ENCODE data around the gene SIX6. TPM values are rescaled to one million over a fixed set of nuclear protein-coding genes. Genes with fewer than 3 reads are reported as not detected.
"Not testable (repeated sequence)": the region's sequence is repeated elsewhere in the genome, so short reads cannot be mapped to it uniquely, and the experiment has no call there.

The SIX6 gene
- not detected in 2 replicates for total RNA-seq
- polyA plus RNA-seq, result not detected in 2 replicates

GRCh38 chr14:60508707-60509437, at the start of gene SIX6:
TSS of gene SIX6 (plus strand) at chr14:60509146. CDS start at chr14:60509399, 253 bp downstream.
- TF ChIP-seq CTCF (IDR thresholded peaks at IDR 0.05; ENCODE audit: low read depth, low read length), result no peak
- Histone ChIP-seq H3K27me3 (peaks cover 100% of the 10 kb centered on the region), H3K9me3 (ENCODE audit: low read depth) (no peaks in the 10 kb centered on the region), H3K4me3 (peak within 1 kb of the TSS; percentile 28), H3K27ac (no peak within 1 kb of the TSS), H3K4me1 (ENCODE audit: low read depth) (peaks cover 4% of the 10 kb centered on the region), H3K36me3 (no peaks in the 10 kb centered on the region)
- peak; percentile 20 to 77 for DNase-seq (ENCODE audit: low read depth in 1 of 2, low spot score in 1 of 2)

GRCh38 chr14:60480248-60480647, 28.7 kb upstream of the SIX6 start:
- not testable (repeated sequence) for H3K9me3 ChIP-seq (ENCODE audit: low read depth); DNase-seq (ENCODE audit: low read depth in 1 of 2, low spot score in 1 of 2); H3K4me1 ChIP-seq (ENCODE audit: low read depth); H3K27me3 ChIP-seq; H3K27ac ChIP-seq; H3K4me3 ChIP-seq; H3K36me3 ChIP-seq

GRCh38 chr14:60482743-60483142, 26.2 kb upstream of the SIX6 start:
- Histone ChIP-seq H3K4me3 (no peak overlapping the region), H3K36me3 (no peaks in the 10 kb centered on the region), H3K4me1 (ENCODE audit: low read depth) (no peaks in the 10 kb centered on the region), H3K9me3 (ENCODE audit: low read depth) (no peaks in the 10 kb centered on the region), H3K27me3 (peaks cover 17% of the 10 kb centered on the region), H3K27ac (no peak overlapping the region)
- no peak for DNase-seq (ENCODE audit: low read depth in 1 of 2, low spot score in 1 of 2)
- TF ChIP-seq CTCF (IDR thresholded peaks at IDR 0.05; ENCODE audit: low read depth, low read length), result no peak

GRCh38 chr14:60485057-60485597, 23.8 kb upstream of the SIX6 start:
- peaks cover 41% of the 10 kb centered on the region for H3K27me3 ChIP-seq
- no peak for TF ChIP-seq CTCF (IDR thresholded peaks at IDR 0.05; ENCODE audit: low read depth, low read length)
- no peaks in the 10 kb centered on the region for H3K9me3 ChIP-seq (ENCODE audit: low read depth)
- H3K36me3 ChIP-seq, result no peaks in the 10 kb centered on the region
- H3K4me3 ChIP-seq, result peak overlapping the region; percentile 56
- H3K4me1 ChIP-seq (ENCODE audit: low read depth), result no peaks in the 10 kb centered on the region
- no peak overlapping the region for H3K27ac ChIP-seq
- DNase-seq (ENCODE audit: low read depth in 1 of 2, low spot score in 1 of 2), result peak in 1 of 2 donors; percentile 22

- peaks cover 45% of the 10 kb centered on the region for H3K27me3 ChIP-seq
- H3K36me3 ChIP-seq, result no peaks in the 10 kb centered on the region
- H3K4me3 ChIP-seq, result peak within 1 kb of the TSS; percentile 56
- no peaks in the 10 kb centered on the region for H3K9me3 ChIP-seq (ENCODE audit: low read depth)
- DNase-seq (ENCODE audit: low read depth in 1 of 2, low spot score in 1 of 2), result peak; percentile 22 to 85
- TF ChIP-seq CTCF (IDR thresholded peaks at IDR 0.05; ENCODE audit: low read depth, low read length), result no peak
- no peaks in the 10 kb centered on the region for H3K4me1 ChIP-seq (ENCODE audit: low read depth)
- no peak within 1 kb of the TSS for H3K27ac ChIP-seq
Measured at GRCh38 chr14:60485598-60486251, 23.2 kb upstream of the SIX6 start, which contains the start of gene C14orf39. TSS of gene C14orf39 (minus strand) at chr14:60486063. CDS start at chr14:60485078, 985 bp downstream.

GRCh38 chr14:60487211-60487610, 21.7 kb upstream of the SIX6 start:
- no peak for TF ChIP-seq CTCF (IDR thresholded peaks at IDR 0.05; ENCODE audit: low read depth, low read length)
- no peak for DNase-seq (ENCODE audit: low read depth in 1 of 2, low spot score in 1 of 2)
- H3K4me1 ChIP-seq (ENCODE audit: low read depth), result no peaks in the 10 kb centered on the region
- no peak overlapping the region for H3K27ac ChIP-seq
- no peak overlapping the region for H3K4me3 ChIP-seq
- no peaks in the 10 kb centered on the region for H3K9me3 ChIP-seq (ENCODE audit: low read depth)
- H3K27me3 ChIP-seq, result peaks cover 52% of the 10 kb centered on the region
- H3K36me3 ChIP-seq, result no peaks in the 10 kb centered on the region

Measured in cardiac muscle cell (in vitro differentiated cells and primary cell).